Ascending aorta (tissue), 2 donors: ENCODE data around the gene TAOK1. TPM values are rescaled to one million over a fixed set of nuclear protein-coding genes. Genes with fewer than 3 reads are reported as not detected.

Experiments used
- DNase-seq, 2 donors: peaks; one replicate each; pipeline ENCODE4 v3.0.0-alpha.2; 2019; ENCODE audit warnings: low spot score in 2 of 2
- H3K27ac ChIP-seq, 2 donors: fragments of 200-600 bp; sonication (generic); one replicate each; pipeline ENCODE4 v1.5.1; 2016 to 2017; ENCODE audit warnings: mild to moderate bottlenecking in 1 of 2
- H3K27me3 ChIP-seq: fragments of 200-600 bp; sonication (generic); one replicate; pipeline ENCODE4 v1.5.1; 2017
- H3K36me3 ChIP-seq, 2 donors: fragments of 200-600 bp; sonication (generic); one replicate each; pipeline ENCODE4 v1.5.1; 2016
- H3K4me1 ChIP-seq, 2 donors: fragments of 200-600 bp; sonication (generic); one replicate each; pipeline ENCODE4 v1.5.1; 2016 to 2017; ENCODE audit warnings: mild to moderate bottlenecking in 1 of 2
- H3K4me3 ChIP-seq, 2 donors: fragments of 200-600 bp; sonication (generic); one replicate each; pipeline ENCODE4 v1.5.1; 2016 to 2017; ENCODE audit warnings: mild to moderate bottlenecking in 1 of 2
- H3K9me3 ChIP-seq, 2 donors: fragments of 200-600 bp; sonication (generic); one replicate each; pipeline ENCODE4 v1.5.1; 2016
- CTCF ChIP-seq, 3 experiments: fragments of 200-600 bp in 2 of 3; fragments of 450-650 bp in 1 of 3; sonication (generic) in 2 of 3; IDR thresholded peaks; one replicate each; pipeline ENCODE4 v1.5.1; 2016 to 2019; ENCODE audit warnings: antibody characterized with exemption in 3 of 3, mild to moderate bottlenecking in 1 of 3, moderate library complexity in 1 of 3
- intact Hi-C: fragments of 100-400 bp; cut with DNase I; formaldehyde crosslinking; loops from one replicate; pipeline ENCODE4 v1.15.1; 2023
- total RNA-seq: library from RNA; depleted of rRNA; stranded (reverse); fragments of >200 nt; gene quantifications from one replicate; pipeline ENCODE4 v1.1.0, GENCODE V29; 2016

The TAOK1 gene
- total RNA-seq, 1 donor from 2014 or later = 20.8 TPM

- no peak for TF ChIP-seq CTCF (IDR thresholded peaks at IDR 0.05)
- intact Hi-C loops = no loop called here
- no peak for DNase-seq
- Histone ChIP-seq H3K36me3 (peaks cover 11% of the 10 kb centered on the region in 2 donors), H3K27ac (no peak overlapping the region), H3K4me1 (no peaks in the 10 kb centered on the region), H3K27me3 (no peaks in the 10 kb centered on the region), H3K9me3 (no peaks in the 10 kb centered on the region), H3K4me3 (no peak overlapping the region)
Measured at GRCh38 chr17:29401258-29401657, 11.1 kb downstream of the TAOK1 start.

DNA sequence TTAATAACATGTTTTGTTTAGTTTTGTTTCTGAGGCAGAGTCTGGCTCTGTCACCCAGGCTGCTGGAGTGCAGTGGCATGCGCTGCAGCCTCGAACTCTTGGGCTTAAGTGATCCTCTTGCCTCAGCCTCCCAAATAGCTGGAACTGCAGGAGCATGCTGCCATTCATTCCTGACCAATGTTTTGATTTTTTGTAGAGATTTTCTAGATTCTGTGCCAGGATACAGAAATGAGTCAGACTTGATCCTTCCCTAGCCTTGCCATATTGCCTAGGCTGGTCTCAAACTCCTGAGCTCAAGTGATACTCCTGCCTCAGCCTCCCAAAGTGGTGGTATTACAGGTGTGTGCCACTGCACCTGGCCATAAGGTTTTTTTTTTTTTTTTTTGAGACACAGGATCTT lies 17.7 kb downstream of the TAOK1 start:
- TF ChIP-seq CTCF (IDR thresholded peaks at IDR 0.05) = no peak
- Histone ChIP-seq H3K27me3 (no peaks in the 10 kb centered on the region), H3K27ac (no peak overlapping the region), H3K4me1 (peaks cover 0 to 6% of the 10 kb centered on the region in 2 donors), H3K36me3 (no peaks in the 10 kb centered on the region), H3K4me3 (no peak overlapping the region), H3K9me3 (no peaks in the 10 kb centered on the region)
- intact Hi-C loops = no loop called here
- no peak for DNase-seq

GRCh38 chr17:29409963-29410362 lies 19.8 kb downstream of the TAOK1 start:
- Histone ChIP-seq H3K4me3 (no peak overlapping the region), H3K27ac (no peak overlapping the region), H3K27me3 (no peaks in the 10 kb centered on the region), H3K4me1 (peaks cover 0 to 11% of the 10 kb centered on the region in 2 donors), H3K9me3 (no peaks in the 10 kb centered on the region), H3K36me3 (no peaks in the 10 kb centered on the region)
- intact Hi-C loops = no loop called here
- no peak for TF ChIP-seq CTCF (IDR thresholded peaks at IDR 0.05)
- no peak for DNase-seq

DNA sequence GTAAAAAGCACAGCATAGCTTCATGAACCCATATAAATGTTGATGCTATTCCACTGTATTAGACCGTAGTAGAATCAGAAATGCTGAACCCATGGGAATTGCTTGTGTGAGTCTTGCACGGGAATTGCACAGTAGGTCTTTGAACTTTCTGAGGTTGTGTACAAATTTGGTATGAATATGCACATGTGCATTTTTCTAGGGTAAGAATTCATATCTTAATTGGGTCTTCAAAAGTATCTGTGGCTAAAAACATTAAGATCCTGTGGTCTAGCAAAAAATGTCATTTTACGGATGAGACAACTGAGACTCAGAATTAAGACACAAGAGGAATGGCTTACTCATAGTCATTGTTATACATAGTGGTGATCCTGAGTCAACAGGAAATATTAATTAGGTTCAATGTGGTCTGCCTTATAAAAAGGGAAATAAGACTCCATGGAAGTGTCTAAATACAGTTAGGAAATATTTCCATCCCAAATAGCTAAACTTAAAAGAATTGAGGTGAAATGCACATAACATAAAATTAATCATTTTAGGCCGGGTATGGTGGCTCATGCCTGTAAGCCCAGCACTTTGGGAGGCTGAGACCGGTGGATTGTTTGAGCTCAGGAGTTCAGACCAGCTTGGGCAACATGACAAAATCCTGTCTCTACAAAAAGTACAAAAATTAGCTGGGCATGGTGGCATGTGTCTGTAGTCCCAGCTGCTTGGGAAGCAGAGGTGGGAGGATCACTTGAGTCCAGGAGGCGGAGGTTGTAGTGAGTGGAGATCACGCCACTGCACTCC lies 22.8 kb downstream of the TAOK1 start:
- intact Hi-C loops = no loop called here
- TF ChIP-seq CTCF (IDR thresholded peaks at IDR 0.05) = no peak
- Histone ChIP-seq H3K36me3 (no peaks in the 10 kb centered on the region), H3K27me3 (no peaks in the 10 kb centered on the region), H3K9me3 (no peaks in the 10 kb centered on the region), H3K4me1 (peaks cover 0 to 11% of the 10 kb centered on the region in 2 donors), H3K4me3 (no peak overlapping the region), H3K27ac (peak overlapping the region in 1 of 2 donors; percentile 44)
- DNase-seq = no peak

DNA sequence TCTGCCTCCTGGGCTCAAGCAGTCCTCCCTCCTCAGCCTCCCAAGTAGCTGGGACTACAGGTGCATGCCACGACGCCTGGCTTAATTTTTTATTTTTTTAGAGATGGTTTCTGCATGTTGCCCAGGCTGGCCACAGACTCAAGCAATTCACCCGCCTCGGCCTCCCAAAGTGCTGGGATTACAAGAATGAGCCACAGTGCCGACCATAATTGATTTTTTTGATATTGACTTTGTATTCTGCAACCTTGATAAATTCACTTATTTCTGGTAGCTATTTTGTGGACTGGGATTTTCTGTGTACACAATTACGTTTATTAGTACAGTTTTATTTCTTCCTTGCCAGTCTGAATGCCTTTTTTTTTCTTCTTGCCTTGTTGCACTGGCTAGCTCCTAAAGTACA lies 30.0 kb downstream of the TAOK1 start:
- H3K4me1 ChIP-seq = no peaks in the 10 kb centered on the region
- no peak for DNase-seq
- no peaks in the 10 kb centered on the region for H3K9me3 ChIP-seq
- peaks cover 4 to 10% of the 10 kb centered on the region in 2 donors for H3K36me3 ChIP-seq
- H3K27me3 ChIP-seq = no peaks in the 10 kb centered on the region
- H3K4me3 ChIP-seq = no peak overlapping the region
- TF ChIP-seq CTCF (IDR thresholded peaks at IDR 0.05) = no peak
- intact Hi-C loops = no loop called here
- no peak overlapping the region for H3K27ac ChIP-seq
